ENCODE data around the gene CDH24. TPM values are rescaled to one million over a fixed set of nuclear protein-coding genes. Genes with fewer than 3 reads are reported as not detected.

CDH24 gene
- total RNA-seq, 3 donors from 2014 or later: 2.7 to 4.8 (median 4.4) TPM

DNA sequence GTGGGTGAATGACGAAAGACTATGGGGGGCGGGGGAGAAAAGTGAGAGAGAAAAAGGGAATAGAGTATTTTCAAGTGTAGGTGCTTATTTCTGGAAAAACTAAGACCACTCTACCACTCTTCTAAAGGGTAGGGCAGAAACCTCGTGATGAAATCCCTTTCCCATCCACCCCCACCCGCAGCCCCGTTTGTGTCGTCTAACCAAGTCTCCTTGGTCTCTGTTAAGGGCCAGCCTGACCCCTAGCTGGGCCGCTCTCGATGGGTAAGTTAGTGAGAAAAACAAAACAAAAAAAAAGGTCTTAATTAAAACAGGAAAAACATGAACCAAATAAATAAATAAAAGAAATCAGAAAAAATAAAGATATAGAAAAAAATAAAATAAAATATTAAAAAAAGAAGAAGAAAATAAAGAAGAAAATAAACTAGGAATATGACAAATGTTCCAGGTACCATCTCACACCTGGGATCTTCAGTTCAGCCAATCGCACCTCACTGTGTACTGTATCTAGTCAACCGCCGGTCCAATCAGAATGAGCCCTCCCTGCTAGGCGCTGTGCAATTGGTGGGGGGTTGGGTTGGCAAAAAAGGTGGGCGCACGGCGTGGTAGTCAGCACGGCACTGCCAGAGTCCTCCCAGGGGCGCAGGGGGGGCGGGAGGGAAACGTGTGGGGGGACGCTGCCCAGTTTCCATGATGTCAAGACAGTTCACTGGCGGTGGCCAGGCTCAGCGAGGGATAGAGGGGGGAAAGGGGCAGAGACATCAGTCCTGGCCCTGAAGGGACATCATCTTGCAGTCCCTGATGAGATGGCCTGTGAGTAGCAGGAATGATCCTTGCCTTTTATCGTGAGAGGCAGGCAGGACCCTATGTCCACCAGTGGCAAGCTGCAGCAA is 9.8 kb upstream of the CDH24 start:
- Histone ChIP-seq H3K4me3 (no peak overlapping the region), H3K4me1 (ENCODE audit: low read depth) (peaks cover 18% of the 10 kb centered on the region), H3K36me3 (ENCODE audit: low read depth) (peaks cover 20% of the 10 kb centered on the region), H3K9me3 (no peaks in the 10 kb centered on the region)
- intact Hi-C loops (cut with DNase I, micrococcal nuclease): no loop called here
- ATAC-seq (no peak), DNase-seq (no peak)
- TF ChIP-seq, protein P1, sequence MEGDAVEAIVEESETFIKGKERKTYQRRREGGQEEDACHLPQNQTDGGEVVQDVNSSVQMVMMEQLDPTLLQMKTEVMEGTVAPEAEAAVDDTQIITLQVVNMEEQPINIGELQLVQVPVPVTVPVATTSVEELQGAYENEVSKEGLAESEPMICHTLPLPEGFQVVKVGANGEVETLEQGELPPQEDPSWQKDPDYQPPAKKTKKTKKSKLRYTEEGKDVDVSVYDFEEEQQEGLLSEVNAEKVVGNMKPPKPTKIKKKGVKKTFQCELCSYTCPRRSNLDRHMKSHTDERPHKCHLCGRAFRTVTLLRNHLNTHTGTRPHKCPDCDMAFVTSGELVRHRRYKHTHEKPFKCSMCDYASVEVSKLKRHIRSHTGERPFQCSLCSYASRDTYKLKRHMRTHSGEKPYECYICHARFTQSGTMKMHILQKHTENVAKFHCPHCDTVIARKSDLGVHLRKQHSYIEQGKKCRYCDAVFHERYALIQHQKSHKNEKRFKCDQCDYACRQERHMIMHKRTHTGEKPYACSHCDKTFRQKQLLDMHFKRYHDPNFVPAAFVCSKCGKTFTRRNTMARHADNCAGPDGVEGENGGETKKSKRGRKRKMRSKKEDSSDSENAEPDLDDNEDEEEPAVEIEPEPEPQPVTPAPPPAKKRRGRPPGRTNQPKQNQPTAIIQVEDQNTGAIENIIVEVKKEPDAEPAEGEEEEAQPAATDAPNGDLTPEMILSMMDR (IDR thresholded peaks at IDR 0.05): no peak

- intact Hi-C loops (cut with DNase I, micrococcal nuclease): no loop called here
- DNase-seq: no peak
- no peak for ATAC-seq
- Histone ChIP-seq H3K4me3 (no peak overlapping the region), H3K4me1 (ENCODE audit: low read depth) (peaks cover 11% of the 10 kb centered on the region), H3K36me3 (ENCODE audit: low read depth) (peaks cover 20% of the 10 kb centered on the region), H3K9me3 (no peaks in the 10 kb centered on the region)
- TF ChIP-seq, protein P1 (IDR thresholded peaks at IDR 0.05): no peak
These were observed 9.0 kb upstream of the CDH24 start for GRCh38 chr14:23066368-23066767.

GRCh38 chr14:23063601-23064000 is 6.3 kb upstream of the CDH24 start:
- intact Hi-C loops (cut with DNase I, micrococcal nuclease): no loop called here
- no peak for DNase-seq
- ATAC-seq: no peak
- Histone ChIP-seq H3K36me3 (ENCODE audit: low read depth) (peaks cover 29% of the 10 kb centered on the region), H3K4me1 (ENCODE audit: low read depth) (peaks cover under 1% of the 10 kb centered on the region), H3K4me3 (no peak overlapping the region), H3K9me3 (no peaks in the 10 kb centered on the region)
- TF ChIP-seq, protein P1 (IDR thresholded peaks at IDR 0.05): no peak

DNA sequence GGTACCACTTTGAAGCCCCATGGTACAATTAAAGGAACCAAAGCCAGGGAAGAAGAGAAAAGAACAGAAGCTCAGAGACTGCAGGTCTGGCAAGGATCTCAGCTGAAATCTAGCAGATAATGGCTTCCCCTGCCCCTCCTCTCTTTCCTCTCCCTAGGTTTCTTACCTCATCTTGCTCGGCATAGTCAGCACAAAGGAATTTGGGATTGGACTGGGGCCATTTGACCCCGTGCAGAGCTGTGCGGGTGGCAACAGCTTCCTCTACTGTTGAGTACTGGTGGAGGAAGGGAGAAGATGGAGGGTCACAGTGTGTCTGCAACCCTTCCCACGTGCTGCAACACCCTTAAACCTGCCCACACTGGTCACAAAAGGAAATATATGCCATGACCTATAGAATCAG is 4.7 kb upstream of the CDH24 start:
- DNase-seq (no peak), ATAC-seq (no peak)
- TF ChIP-seq, protein P1 (IDR thresholded peaks at IDR 0.05): no peak
- Histone ChIP-seq H3K9me3 (no peaks in the 10 kb centered on the region), H3K4me3 (no peak overlapping the region), H3K4me1 (ENCODE audit: low read depth) (peaks cover under 1% of the 10 kb centered on the region), H3K36me3 (ENCODE audit: low read depth) (peaks cover 21% of the 10 kb centered on the region)
- intact Hi-C loops (cut with DNase I, micrococcal nuclease): no loop called here

GRCh38 chr14:23060536-23061260 is 3.4 kb upstream of the CDH24 start:
- Histone ChIP-seq H3K4me3 (no peak overlapping the region), H3K36me3 (ENCODE audit: low read depth) (peaks cover 18% of the 10 kb centered on the region), H3K4me1 (ENCODE audit: low read depth) (peaks cover 12% of the 10 kb centered on the region), H3K9me3 (no peaks in the 10 kb centered on the region)
- ATAC-seq: no peak
- intact Hi-C loops (cut with DNase I, micrococcal nuclease): no loop called here
- no peak for DNase-seq
- TF ChIP-seq, protein P1 (IDR thresholded peaks at IDR 0.05): no peak
